ENCODE data around the gene DDX51.

DNA sequence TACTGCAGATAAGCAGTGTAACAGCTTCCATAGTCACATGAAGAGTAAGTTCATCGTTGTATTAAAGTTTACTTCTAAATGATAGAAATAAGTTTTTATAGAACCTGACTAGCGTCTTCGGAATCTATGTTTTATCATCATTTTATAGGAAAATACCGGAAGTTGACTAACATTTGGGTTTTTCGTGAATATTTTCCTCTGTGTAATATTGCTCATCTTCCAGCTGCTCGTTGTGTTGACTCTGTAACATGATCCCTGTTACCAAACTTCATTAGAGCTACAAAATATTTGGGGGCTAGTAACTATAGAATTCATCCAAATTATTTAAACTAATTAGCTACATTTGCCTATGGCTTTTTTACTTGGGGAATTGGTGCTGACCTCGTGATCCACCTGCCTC lies 37.2 kb downstream of the DDX51 start:
- TF ChIP-seq, protein P1, sequence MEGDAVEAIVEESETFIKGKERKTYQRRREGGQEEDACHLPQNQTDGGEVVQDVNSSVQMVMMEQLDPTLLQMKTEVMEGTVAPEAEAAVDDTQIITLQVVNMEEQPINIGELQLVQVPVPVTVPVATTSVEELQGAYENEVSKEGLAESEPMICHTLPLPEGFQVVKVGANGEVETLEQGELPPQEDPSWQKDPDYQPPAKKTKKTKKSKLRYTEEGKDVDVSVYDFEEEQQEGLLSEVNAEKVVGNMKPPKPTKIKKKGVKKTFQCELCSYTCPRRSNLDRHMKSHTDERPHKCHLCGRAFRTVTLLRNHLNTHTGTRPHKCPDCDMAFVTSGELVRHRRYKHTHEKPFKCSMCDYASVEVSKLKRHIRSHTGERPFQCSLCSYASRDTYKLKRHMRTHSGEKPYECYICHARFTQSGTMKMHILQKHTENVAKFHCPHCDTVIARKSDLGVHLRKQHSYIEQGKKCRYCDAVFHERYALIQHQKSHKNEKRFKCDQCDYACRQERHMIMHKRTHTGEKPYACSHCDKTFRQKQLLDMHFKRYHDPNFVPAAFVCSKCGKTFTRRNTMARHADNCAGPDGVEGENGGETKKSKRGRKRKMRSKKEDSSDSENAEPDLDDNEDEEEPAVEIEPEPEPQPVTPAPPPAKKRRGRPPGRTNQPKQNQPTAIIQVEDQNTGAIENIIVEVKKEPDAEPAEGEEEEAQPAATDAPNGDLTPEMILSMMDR (IDR thresholded peaks at IDR 0.05), result no peak
- no peak for TF ChIP-seq POLR2AphosphoS2 (conservative IDR thresholded peaks at IDR 0.05; ENCODE audit: low read length)
- TF ChIP-seq POLR2A (IDR thresholded peaks at IDR 0.05; ENCODE audit: low read length), result no peak

Data from A549 (cell line).